IMR-90 (cell line): Measurements from ENCODE around the gene F11. TPM values are rescaled to one million over a fixed set of nuclear protein-coding genes. Genes with fewer than 3 reads are reported as not detected.

Experiments used
- ATAC-seq: fragments of 200-7000 bp; cut with Tn5 transposase; 2 replicates; pipeline ENCODE4 v1.9.1; 2020; ENCODE audit warnings: low read depth, mild to moderate bottlenecking, moderate library complexity
- BruUV-seq: library from RNA; stranded (reverse); fragments of 400-500 nt; replicated peaks from 2 replicates; lab custom pipeline; 2021; lab: Mats Ljungman, UMichigan
- CTCF ChIA-PET: fragments of 300-600 bp; formaldehyde crosslinking; extraction: SDS; loops from one replicate; lab custom pipeline; 2021; ENCODE audit warnings: antibody characterized with exemption; lab: Yijun Ruan, JAX
- POLR2A ChIA-PET: fragments of 300-600 bp; sonication (Branson Sonifier 250); formaldehyde crosslinking; loops from one replicate; lab custom pipeline; 2022; ENCODE audit warnings: antibody characterized with exemption; ENCODE audit not compliant: unreplicated experiment; lab: Charles Lee
- DNase-seq: peaks from one replicate; pipeline ENCODE4 v3.0.0; 2013
- H2AFZ ChIP-seq: replicated peaks from 2 replicates; pipeline ENCODE3; 2013; ENCODE audit warnings: low read length, mild to moderate bottlenecking; ENCODE audit not compliant: poor library complexity
- H2AK5ac ChIP-seq: 2 replicates; pipeline ENCODE4 v1.6.1; 2013; ENCODE audit warnings: low read depth, low read length, inconsistent platforms
- H2AK9ac ChIP-seq: replicated peaks from 2 replicates; pipeline ENCODE3; 2013; ENCODE audit warnings: mild to moderate bottlenecking, low read depth, low read length, moderate library complexity; ENCODE audit not compliant: poor library complexity
- H2BK120ac ChIP-seq: 2 replicates; pipeline ENCODE4 v1.6.1; 2013; ENCODE audit warnings: low read depth, low read length, inconsistent platforms
- H2BK15ac ChIP-seq: 3 replicates; pipeline ENCODE4 v1.6.1; 2013; ENCODE audit warnings: low read depth, low read length, inconsistent platforms
- H2BK20ac ChIP-seq: 2 replicates; pipeline ENCODE4 v1.6.1; 2013; ENCODE audit warnings: low read depth, mild to moderate bottlenecking, inconsistent platforms, low read length, moderate library complexity
- H2BK5ac ChIP-seq: 2 replicates; pipeline ENCODE4 v1.6.1; 2013; ENCODE audit warnings: mild to moderate bottlenecking, low read depth, low read length, inconsistent platforms; ENCODE audit not compliant: poor library complexity, severe bottlenecking
- H3K14ac ChIP-seq: replicated peaks from 2 replicates; pipeline ENCODE4 v1.6.1; 2013; ENCODE audit warnings: low read depth, low read length, inconsistent platforms
- H3K18ac ChIP-seq: 2 replicates; pipeline ENCODE4 v1.6.1; 2013; ENCODE audit warnings: low read depth, low read length, control low read depth
- H3K23ac ChIP-seq: 2 replicates; pipeline ENCODE4 v1.6.1; 2013; ENCODE audit warnings: low read depth, low read length, inconsistent platforms
- H3K27ac ChIP-seq: 2 replicates; pipeline ENCODE4 v1.5.1; 2013; ENCODE audit warnings: mild to moderate bottlenecking, control low read depth, low read length; ENCODE audit not compliant: insufficient read depth
- H3K27me3 ChIP-seq: 2 replicates; pipeline ENCODE4 v1.6.1; 2013; ENCODE audit warnings: low read length; ENCODE audit not compliant: control insufficient read depth, insufficient read depth
- H3K36me3 ChIP-seq: 2 replicates; pipeline ENCODE4 v1.6.1; 2013; ENCODE audit warnings: low read length, mixed read lengths; ENCODE audit not compliant: control insufficient read depth, insufficient read depth
- H3K4ac ChIP-seq: 2 replicates; pipeline ENCODE4 v1.6.1; 2013; ENCODE audit warnings: low read depth, low read length, inconsistent platforms
- H3K4me1 ChIP-seq: 2 replicates; pipeline ENCODE4 v1.6.1; 2013; ENCODE audit warnings: low read length, mixed read lengths; ENCODE audit not compliant: control insufficient read depth, insufficient read depth
- H3K4me2 ChIP-seq: 2 replicates; pipeline ENCODE4 v1.6.1; 2013; ENCODE audit warnings: low read depth, mild to moderate bottlenecking, control low read depth, low read length, moderate library complexity
- H3K4me3 ChIP-seq: 2 replicates; pipeline ENCODE4 v1.5.1; 2013; ENCODE audit warnings: low read depth, mild to moderate bottlenecking, control low read depth, low read length, moderate library complexity; ENCODE audit not compliant: insufficient read depth
- H3K56ac ChIP-seq: 2 replicates; pipeline ENCODE4 v1.6.1; 2013; ENCODE audit warnings: low read length, inconsistent platforms; ENCODE audit not compliant: insufficient read depth; ENCODE audit errors: extremely low read depth
- H3K79me1 ChIP-seq, 2 experiments: 2 replicates each; pipeline ENCODE4 v1.6.1; 2013; ENCODE audit warnings: low read length in 2 of 2, inconsistent platforms in 1 of 2, low read depth in 1 of 2
- H3K9ac ChIP-seq: 2 replicates; pipeline ENCODE4 v1.6.1; 2013; ENCODE audit warnings: low read depth, low read length, control low read depth
- H3K9me1 ChIP-seq: 2 replicates; pipeline ENCODE4 v1.6.1; 2013; ENCODE audit warnings: low read length, inconsistent platforms; ENCODE audit not compliant: insufficient read depth
- H3K9me3 ChIP-seq: 2 replicates; pipeline ENCODE4 v1.6.1; 2013; ENCODE audit warnings: low read length; ENCODE audit not compliant: control insufficient read depth, insufficient read depth
- H4K20me1 ChIP-seq: 2 replicates; pipeline ENCODE4 v1.6.1; 2013; ENCODE audit warnings: low read length, inconsistent platforms; ENCODE audit not compliant: insufficient read depth
- H4K5ac ChIP-seq: 2 replicates; pipeline ENCODE4 v1.6.1; 2013; ENCODE audit warnings: mild to moderate bottlenecking, low read depth, low read length, control low read depth
- H4K8ac ChIP-seq, 2 experiments: 2 replicates each; pipeline ENCODE4 v1.6.1; 2013; ENCODE audit warnings: low read depth in 2 of 2, low read length in 2 of 2, control low read depth in 1 of 2, inconsistent platforms in 1 of 2
- H4K91ac ChIP-seq: 2 replicates; pipeline ENCODE4 v1.6.1; 2013; ENCODE audit warnings: low read depth, low read length, inconsistent platforms; ENCODE audit not compliant: insufficient read depth
- BHLHE40 ChIP-seq: fragments of 150-350 bp; IDR thresholded peaks from 2 replicates; pipeline ENCODE4 v1.6.1; 2016; ENCODE audit warnings: mild to moderate bottlenecking, low read depth, low read length
- CEBPB ChIP-seq: IDR thresholded peaks from 2 replicates; pipeline ENCODE4 v1.6.1; 2012; ENCODE audit warnings: low read depth, low read length, improper control_type of control experiment
- CHD1 ChIP-seq: IDR thresholded peaks from 2 replicates; pipeline ENCODE4 v1.6.1; 2012; ENCODE audit warnings: low read depth, low read length, improper control_type of control experiment
- CTCF ChIP-seq: conservative IDR thresholded peaks from 2 replicates; pipeline ENCODE4 v1.5.1; 2012; ENCODE audit warnings: mild to moderate bottlenecking, low read depth, low read length, improper control_type of control experiment
- ELK1 ChIP-seq: fragments of 150-350 bp; IDR thresholded peaks from 2 replicates; pipeline ENCODE4 v1.6.1; 2016; ENCODE audit warnings: low read depth, mild to moderate bottlenecking, low read length, moderate library complexity, borderline replicate concordance
- FOS ChIP-seq: fragments of 150-350 bp; IDR thresholded peaks from 2 replicates; pipeline ENCODE4 v1.6.1; 2016; ENCODE audit warnings: low read depth, low read length
- MAFK ChIP-seq: IDR thresholded peaks from 2 replicates; pipeline ENCODE4 v1.6.1; 2012; ENCODE audit warnings: low read depth, low read length, improper control_type of control experiment
- MAZ ChIP-seq: IDR thresholded peaks from 2 replicates; pipeline ENCODE4 v1.6.1; 2012; ENCODE audit warnings: low read depth, mild to moderate bottlenecking, low read length, improper control_type of control experiment, moderate library complexity, borderline replicate concordance
- MXI1 ChIP-seq: IDR thresholded peaks from 2 replicates; pipeline ENCODE4 v1.6.1; 2012; ENCODE audit warnings: low read depth, mild to moderate bottlenecking, low read length, moderate library complexity, borderline replicate concordance
- POLR2A ChIP-seq: IDR thresholded peaks from 2 replicates; pipeline ENCODE4 v1.6.1; 2012; ENCODE audit warnings: mild to moderate bottlenecking, low read depth, low read length
- RAD21 ChIP-seq: IDR thresholded peaks from 2 replicates; pipeline ENCODE4 v1.6.1; 2012; ENCODE audit warnings: low read length, improper control_type of control experiment
- RCOR1 ChIP-seq: IDR thresholded peaks from 2 replicates; pipeline ENCODE4 v1.6.1; 2012; ENCODE audit warnings: mild to moderate bottlenecking, low read length, improper control_type of control experiment; ENCODE audit not compliant: insufficient replicate concordance
- RFX5 ChIP-seq: IDR thresholded peaks from 2 replicates; pipeline ENCODE4 v1.8.0; 2012; ENCODE audit warnings: low read depth, mild to moderate bottlenecking, low read length, moderate library complexity
- SMC3 ChIP-seq: fragments of 150-350 bp; IDR thresholded peaks from 2 replicates; pipeline ENCODE4 v1.6.1; 2016; ENCODE audit warnings: low read depth, mild to moderate bottlenecking, antibody characterized with exemption, low read length, moderate library complexity
- WGBS, 2 experiments: methylation state at CpG; one replicate each; pipeline versions ENCODE4 v1.1.5 to v1.1.7; 2013; ENCODE audit warnings: missing lambda C conversion rate in 2 of 2; ENCODE audit not compliant: insufficient read length in 1 of 2; ENCODE audit errors: extremely low coverage in 2 of 2; 5-methylcytosine and 5-hydroxymethylcytosine counted together
- dilution Hi-C: fragments of 300-500 bp; cut with HindIII; formaldehyde crosslinking; loops from one replicate; pipeline ENCODE4 v1.14.3; 2018; ENCODE audit warnings: low sequenced_read_pairs; ENCODE audit not compliant: unreplicated experiment
- in situ Hi-C: fragments of 300-500 bp; cut with MboI; formaldehyde crosslinking; loops from 3 replicates; pipeline ENCODE4 v1.14.3; 2019; ENCODE audit warnings: low sequenced_read_pairs, inconsistent platforms, mixed read lengths
- intact Hi-C: fragments of 100-400 bp; cut with micrococcal nuclease; formaldehyde crosslinking; loops from 2 replicates; pipeline ENCODE4 v1.10.0; 2022
- polyA plus RNA-seq, 3 experiments: library from polyadenylated mRNA; depleted of rRNA; stranded (reverse); fragments of >200 nt; gene quantifications; 2 replicates each; pipeline ENCODE4 v1.2.3, GENCODE V29; 2012; ENCODE audit warnings: low replicate concordance in 1 of 3
- total RNA-seq: library from RNA; depleted of rRNA; stranded (reverse); fragments of >200 nt; gene quantifications from 2 replicates; pipeline ENCODE4 v1.2.3, GENCODE V29; 2012

Gene F11
- total and polyA plus RNA-seq, 2 of the 4 experiments (the other 2 are of a cell fraction), result not detected

GRCh38 chr4:186297013-186297645 is 31.1 kb downstream of the F11 start:
- peak; percentile 86 for ATAC-seq

More at GRCh38 chr4:186297013-186297645, 31.1 kb downstream of the F11 start:
- Histone ChIP-seq H4K91ac (no peak overlapping the region), H3K14ac (no peak overlapping the region), H2AK9ac (no peak overlapping the region), H3K18ac (no peak overlapping the region), H2BK20ac (no peak overlapping the region), H3K27me3 (peaks cover 1% of the 10 kb centered on the region; the same call in 1 of the 2 replicates), H3K36me3 (no peaks in the 10 kb centered on the region), H2BK5ac (no peak overlapping the region), H4K8ac (no peak overlapping the region), H4K5ac (no peak overlapping the region), H2AK5ac (no peak overlapping the region), H3K4ac (no peak overlapping the region), H3K9me3 (no peaks in the 10 kb centered on the region), H3K4me2 (no peak overlapping the region), H2AFZ (no peak overlapping the region), H3K79me1 (no peaks in the 10 kb centered on the region), H2BK15ac (no peak overlapping the region), H3K9ac (no peak overlapping the region), H3K4me1 (no peaks in the 10 kb centered on the region), H3K23ac (no peak overlapping the region), H3K4me3 (no peak overlapping the region), H2BK120ac (no peak overlapping the region), H3K56ac (no peak overlapping the region), H3K27ac (no peak overlapping the region), H3K9me1 (no peaks in the 10 kb centered on the region), H4K20me1 (no peaks in the 10 kb centered on the region)
- in situ Hi-C loops (loop anchor here (10.0 kb wide), 1 partner anchor 288 kb away; no protein-coding TSS in a partner anchor), intact Hi-C loops (loop anchor here (1.0 to 10.0 kb wide), 2 partner anchors 290 to 428 kb away; partner anchors contain the start of gene FAT1), dilution Hi-C loops (no loop called here)
- POLR2A ChIA-PET, result interaction anchor here (0.6 kb wide), 1 partner anchor 423 kb away, joined by 3 read pairs; no protein-coding TSS in a partner anchor
- no TSS peak for BruUV-seq
- CTCF ChIA-PET, result no interaction called here
- 64% methylated on average over 4 of the region's 21 CpGs; no CpG with 5 or more reads in 1 of the 2 experiments for WGBS, 2 experiments
- TF ChIP-seq RAD21 (peak; percentile 75), CHD1 (no peak), RCOR1 (no peak), ELK1 (no peak), CEBPB (no peak), BHLHE40 (no peak), MAFK (no peak), MXI1 (no peak), SMC3 (peak; percentile 57), RFX5 (no peak), CTCF (peak; percentile 74), POLR2A (no peak), FOS (no peak), MAZ (no peak)
- peak; percentile 70 for DNase-seq
